HG03039 (cell line): ENCODE data around the gene TCL1A.
"Not testable (repeated sequence)": the region's sequence is repeated elsewhere in the genome, so short reads cannot be mapped to it uniquely, and the experiment has no call there.

Experiments
- ATAC-seq: cut with Tn5 transposase; IDR thresholded peaks from one replicate; pipeline ENCODE4 v1.9.1; 2021; ENCODE audit warnings: mild to moderate bottlenecking, moderate library complexity; ENCODE audit not compliant: unreplicated experiment

The TCL1A gene

DNA sequence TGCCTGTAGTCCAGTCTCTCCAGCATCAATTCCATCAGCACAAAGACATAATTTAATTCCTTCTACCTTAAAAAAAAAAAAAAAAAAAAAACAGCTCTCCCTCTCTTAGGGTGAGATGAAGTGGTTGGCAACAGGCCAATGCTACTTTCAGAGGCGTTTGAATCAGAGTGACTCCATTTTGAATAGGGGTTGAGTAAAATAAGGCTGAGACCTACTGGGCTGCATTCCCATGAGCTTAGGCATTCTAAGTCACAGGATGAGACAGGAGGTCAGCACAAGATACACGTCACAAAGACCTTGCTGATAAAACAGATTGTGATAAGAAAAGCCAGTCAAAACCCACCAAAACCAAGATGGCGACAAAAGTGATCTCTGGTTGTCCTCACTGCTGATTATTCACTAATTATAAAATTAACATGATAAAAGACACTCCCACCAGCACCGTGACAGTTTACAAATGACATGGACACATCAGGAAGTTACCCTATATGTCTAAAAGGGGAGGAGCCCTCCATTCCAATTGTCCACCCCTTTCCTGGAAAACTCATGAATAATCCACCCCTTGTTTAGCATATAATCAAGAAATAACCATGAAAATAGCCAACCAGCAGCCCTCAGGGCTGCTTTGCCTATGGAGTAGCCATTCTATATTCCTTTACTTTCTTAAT, 34.6 kb downstream of the TCL1A start:
- no peak for ATAC-seq

DNA sequence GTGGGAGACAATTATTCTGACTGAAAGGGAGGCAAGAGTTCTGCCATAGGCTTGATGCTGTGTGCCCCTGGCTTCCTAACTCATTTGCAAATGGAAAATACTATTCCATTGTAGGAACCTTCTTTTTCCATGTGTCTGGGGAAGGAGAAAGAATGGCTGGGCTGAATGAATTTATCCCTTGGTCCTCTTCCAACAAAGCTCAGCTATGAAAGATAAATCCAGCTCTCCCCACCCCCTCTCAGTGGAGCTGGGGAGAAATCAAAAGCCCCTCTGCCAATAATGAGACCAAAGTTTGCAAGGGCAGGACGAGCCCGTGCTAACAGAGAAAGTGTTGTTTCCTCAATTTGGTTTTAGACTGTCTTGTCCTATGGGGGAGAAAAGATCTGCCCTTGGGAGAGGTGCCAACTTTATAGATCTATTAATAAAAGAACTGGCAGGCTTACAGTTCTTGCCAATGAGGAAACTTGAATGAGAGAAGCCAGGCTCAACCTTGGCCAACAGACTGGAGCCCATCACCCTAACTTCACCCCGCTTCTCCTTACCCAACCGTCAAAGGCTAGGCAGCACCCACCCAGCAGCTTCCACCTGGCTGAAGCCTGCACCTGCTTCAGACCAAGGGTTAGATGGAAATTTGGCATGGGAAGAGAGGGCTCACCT, 36.6 kb downstream of the TCL1A start:
- ATAC-seq, result no peak

DNA sequence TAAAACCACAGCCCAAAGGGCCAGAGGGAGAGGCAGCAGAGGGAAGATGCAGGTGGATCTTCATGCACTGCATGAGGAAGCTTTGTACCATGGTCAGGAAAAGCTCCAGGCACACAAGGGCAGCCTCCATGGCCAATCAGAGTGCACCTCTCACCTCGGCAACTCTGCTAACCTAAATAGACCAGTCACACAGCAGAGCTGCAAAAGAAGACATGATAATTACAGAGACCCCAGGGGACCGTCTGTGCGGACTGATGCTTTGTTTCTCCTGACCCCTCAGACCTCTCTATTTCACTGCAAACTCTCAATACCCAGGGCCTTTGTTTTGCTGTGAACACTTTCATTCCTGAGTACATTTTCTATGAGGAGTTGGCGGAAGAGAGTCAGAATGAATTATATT, 38.4 kb downstream of the TCL1A start:
- no peak for ATAC-seq

DNA sequence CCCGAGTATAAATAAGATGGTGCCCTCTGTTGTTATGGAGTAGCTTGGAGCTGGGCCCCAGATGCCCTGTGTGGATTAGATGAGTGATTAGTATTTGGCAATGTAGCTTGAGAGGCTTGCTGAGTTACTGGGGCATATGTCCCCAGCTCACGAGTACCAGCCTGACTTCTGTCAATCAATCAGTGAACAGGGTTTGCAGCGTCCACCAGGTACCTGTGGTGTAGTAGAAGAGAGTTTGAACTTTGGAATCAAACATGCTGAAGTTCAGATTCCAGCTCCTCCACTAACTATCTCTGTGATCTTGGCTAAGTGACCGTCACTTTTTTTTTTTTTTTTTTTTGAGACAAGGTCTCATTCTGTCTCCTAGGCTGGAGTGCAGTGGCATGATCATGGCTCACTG, 39.3 kb downstream of the TCL1A start:
- ATAC-seq, result no peak

DNA sequence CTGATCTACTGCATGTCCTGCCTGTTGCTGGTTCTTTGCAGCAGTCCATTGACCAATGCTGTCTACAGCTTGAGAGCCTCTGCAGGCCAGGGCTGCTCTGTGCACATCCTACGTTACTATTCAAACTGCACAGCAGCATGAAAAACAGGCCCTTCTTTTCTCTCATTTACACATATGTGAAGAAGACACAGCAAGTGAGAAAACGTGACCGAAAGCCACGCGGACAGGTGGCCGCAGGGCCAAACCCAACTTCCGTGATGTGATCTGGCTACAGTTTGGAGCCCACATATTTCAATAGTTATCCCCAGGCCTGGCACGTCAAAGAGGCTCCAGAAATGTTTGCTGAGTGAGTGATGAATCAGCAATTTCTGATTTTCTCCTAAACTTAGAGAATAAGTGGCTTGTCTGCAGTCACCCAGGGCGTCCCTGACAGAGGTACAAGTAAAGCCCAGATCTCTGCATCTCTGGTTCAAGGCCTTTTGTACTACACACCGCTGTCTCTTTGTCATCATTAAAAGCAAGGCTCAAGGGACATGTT, 45.6 kb downstream of the TCL1A start:
- no peak for ATAC-seq

DNA sequence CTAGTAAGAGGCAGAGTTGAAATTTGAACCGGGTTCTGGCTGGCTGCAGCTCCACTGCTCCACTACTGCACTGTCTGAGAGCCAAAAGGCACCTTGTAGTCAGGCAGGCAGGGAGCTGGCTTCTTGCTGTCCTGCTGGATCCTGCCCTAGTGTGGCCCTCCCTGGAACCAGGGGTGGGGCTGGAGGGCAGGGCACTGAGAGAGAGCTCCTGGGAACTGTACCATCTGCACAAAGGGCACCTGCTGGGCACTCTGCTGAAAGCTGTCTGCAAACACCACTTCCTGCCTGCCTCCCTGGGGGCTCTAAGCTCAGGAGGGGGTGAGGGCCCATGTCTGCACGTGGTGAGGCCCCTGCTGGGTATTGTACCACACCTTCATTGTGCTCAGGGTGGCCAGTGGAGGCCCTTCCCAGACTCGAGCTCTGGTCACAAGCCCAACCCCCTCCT, 46.7 kb downstream of the TCL1A start:
- no peak for ATAC-seq

DNA sequence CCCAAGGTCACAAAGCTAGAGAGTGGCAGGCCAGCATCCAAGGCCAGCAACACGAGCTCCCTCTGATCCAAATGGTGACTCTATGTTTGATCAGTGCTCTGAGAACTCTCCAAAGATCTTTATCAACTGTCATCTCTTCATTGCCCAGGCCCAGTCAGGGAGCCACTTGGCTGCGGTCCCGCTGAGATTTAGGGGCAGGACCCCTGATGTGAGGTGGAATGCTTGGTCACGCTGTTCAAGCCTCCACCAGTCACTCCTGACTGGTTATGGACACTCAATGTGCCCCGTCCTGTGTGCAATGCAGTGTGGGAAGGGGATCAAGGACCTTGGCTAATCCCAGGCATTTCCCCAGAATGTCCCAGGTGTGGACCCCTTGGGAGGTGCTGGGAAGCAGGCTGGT, 47.5 kb downstream of the TCL1A start:
- no peak for ATAC-seq

DNA sequence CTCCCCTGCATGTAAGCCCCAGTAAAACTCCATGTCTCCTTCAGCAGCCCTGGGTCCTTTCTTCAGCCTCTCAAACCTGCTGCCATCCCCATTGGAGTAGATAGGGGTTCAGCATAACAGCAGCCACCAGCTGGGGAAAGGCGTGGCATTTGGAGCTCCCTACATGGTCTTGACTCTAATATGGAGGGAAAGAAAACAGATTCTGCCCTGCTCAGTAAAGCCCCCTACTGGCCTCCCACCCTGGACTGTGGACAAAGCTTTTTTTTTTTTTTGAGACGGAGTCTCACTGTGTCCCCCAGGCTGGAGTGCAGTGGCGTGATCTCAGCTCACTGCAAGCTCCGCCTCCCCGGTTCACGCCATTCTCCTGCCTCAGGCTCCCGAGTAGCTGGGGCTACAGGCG, 48.4 kb downstream of the TCL1A start:
- ATAC-seq, result not testable (repeated sequence)

DNA sequence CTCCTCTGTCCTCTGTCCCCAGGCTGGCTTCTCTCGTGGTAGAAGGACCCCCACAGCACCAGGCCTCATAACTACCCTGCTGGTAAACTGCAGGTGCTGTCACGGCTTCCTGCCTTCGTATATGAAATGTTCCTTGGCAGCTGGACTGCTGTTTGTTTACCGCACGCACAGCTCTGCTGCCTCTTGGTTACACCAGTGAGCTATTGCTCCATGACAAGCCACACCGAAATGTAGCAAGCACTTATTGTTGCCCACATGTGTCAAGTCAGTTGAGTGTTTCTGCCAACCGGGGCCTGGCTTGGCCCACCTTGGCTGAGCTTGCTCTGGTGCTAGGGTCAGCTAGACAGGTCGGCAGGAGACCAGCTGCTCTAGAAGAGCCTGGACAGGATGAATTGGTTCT, 49.4 kb downstream of the TCL1A start:
- no peak for ATAC-seq

DNA sequence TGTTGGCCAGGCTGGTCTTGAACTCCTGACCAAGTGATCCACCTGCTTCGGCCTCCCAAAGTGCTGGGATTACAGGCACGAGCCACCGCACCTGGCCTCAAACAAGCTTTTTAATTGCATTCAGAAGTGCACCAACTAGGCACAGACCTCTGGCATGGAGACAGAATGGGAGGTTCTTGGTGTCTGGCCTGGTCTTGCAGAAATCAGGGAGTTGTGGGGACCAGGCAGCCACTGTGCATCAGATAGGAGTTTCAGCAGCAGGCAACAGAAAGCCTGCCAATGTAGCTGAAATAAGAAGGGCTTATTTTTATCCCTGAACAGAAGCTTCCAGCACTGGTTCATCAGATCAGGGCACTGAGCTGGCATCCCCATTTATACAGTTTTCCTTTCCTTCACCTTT, 49.9 kb downstream of the TCL1A start:
- no peak for ATAC-seq

DNA sequence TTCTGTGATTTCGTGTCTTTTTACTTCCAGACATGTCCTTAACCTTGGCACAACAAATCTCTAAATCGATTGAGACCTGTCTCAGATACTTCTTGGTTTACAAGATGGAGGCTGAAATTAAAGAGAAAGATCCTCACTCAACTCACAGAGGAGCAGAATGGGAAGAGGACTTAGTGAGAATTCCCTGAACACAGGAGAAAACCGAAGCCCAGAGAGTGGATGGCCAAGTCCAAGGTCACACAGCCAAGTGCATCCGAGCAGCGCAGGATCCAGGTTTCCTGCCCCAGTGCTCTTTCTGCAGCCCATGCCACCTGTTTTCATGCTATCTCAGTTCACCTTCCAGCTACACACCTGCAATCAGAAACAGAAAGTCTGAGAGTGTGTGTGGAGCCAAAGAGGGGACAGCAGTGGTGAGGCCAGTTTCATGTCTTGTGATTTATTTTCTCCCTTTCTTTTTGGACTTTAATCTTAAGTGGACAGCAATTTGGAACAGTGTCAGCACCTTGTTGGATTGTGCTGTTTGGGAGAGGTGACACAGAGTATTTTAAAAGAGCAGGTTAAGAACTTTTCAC, 50.6 kb downstream of the TCL1A start:
- no peak for ATAC-seq

DNA sequence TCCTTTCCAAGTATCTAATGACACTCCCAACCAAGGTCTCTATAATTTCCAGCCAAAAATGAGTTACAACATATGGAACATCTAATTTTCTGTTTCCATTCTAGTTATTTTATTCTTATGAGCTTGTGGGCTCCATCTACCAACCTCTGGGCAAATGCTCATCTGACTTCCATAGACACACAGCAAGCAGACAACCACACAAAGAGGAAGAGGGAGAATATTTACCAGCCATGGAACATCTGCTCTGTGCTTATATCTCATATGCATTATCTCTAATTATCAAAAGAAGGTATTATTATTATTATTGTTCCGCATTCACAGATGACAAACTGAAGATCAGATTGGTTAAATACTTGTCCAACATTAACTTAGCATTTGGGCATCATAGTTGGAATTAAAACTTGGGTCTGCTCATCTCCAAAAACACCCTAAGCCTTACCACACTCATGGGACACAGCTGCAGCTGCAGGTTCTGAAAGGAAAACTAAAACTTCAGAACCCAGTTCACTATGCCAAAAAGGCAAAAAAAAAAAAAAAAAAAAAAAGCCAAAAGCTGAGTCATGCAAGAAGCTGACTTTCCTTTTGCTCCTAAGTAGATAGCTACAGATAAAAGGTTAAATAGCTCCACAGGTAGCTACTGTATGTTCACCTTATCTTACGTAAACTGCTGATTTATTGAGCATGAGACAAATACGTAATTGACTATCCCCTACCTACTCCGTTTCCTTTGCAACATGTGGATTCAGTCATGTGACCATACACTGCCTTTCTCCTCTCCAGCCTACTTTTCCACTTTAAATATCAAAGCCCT, 51.3 kb downstream of the TCL1A start:
- ATAC-seq, result no peak

DNA sequence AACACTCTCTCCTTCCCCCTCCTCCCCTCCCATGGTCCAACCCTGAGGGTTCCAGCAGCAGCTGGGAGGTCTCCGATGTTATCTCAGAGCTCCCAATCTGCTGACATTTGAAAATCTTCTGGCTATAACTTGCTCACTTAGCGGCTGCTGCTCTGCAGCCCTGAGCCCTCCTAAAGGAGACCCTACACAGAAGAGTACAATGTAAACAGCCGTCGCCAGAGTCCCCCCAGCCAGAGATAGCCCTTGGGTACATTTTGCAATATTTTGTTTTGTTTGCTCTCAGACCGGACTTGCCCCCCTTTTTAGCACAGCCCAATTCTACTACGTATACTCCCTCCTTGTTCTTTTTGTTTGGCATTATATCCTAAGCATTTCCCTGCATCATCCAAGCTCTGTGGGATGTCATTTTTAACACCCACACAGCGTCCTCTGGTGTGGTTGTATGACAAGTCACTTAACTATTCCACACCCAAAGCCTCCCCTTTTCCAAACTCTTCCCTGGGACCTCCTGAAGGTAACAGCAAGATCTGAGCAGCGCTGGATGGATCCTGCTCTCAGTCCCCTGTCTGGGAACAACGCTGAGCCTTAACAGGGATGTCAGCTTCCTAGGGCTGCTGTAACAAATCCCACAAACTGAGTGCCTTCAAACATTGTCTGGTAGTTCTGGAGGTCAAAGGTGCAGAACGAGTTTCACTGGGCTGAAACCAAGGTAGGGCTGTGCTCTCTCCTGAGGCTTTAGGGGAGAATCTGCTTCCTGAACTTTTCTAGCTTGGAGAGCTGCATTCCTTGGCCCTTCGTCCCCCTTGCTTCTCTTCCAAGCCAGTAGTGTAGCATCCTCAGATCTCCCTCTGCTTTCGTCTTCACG, 53.0 kb downstream of the TCL1A start:
- ATAC-seq, result no peak

DNA sequence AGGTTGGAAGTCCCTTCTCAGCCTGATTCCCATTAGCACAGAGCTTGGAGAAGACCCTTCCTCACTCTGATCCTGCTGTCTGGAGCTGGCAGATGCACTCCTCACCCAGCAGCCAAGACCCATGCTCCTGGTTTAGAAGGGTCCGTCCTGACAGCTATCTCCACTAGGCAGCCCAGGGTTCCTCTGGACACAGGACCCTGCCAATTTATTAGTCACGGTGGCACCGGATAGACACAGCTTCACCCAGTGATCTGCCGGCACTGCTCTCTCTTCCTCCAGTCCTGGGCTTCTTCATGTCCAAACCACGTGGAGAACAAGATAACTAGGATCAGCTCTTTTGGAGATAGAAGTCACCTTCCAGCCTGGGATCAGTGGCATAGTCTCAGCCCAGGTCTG, 53.9 kb downstream of the TCL1A start:
- no peak for ATAC-seq
